ENCODE results near the gene NDE1. TPM values are rescaled to one million over a fixed set of nuclear protein-coding genes. Genes with fewer than 3 reads are reported as not detected.
"Not testable (repeated sequence)": the region's sequence is repeated elsewhere in the genome, so short reads cannot be mapped to it uniquely, and the experiment has no call there.

NDE1 gene
- total RNA-seq, 1 donor from 2014 or later, result 12.5 TPM

DNA sequence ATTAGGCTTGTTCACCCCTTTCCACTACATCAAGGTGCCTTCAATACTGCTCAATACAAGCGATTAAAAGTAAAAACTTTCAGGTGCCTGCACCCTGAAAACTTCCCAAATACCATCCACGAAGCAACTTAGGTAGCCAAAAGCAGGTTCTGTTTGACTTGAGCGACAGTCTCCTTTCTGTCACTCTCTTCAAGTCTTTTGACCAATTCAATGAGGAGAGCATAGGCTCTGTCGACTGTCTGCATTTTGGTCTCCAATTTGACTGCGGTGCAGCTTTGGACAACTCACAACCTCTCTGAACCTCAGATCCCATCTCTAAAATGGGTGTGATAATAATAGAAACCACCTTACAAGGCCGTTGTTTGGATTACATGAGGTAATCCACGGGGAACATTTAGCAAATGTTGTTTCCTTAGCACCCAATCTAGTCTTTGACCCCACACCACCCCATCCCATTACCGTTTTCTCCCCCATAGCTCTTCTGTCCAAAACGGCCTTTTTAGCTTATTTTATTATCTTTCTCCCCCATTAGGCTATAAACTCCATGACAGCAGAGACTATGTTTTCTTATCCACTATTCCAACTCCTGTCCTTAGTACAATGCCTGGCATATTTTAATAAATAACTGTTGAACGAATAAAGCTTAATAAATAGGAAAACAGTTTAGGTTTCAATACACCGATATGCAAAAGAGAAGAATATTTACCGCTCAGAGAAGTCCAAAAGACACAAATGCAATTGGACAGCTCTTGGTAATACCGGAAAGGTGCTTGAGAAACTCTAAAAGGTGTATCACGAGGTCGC, 8.1 kb upstream of the NDE1 start:
- Histone ChIP-seq H3K27ac (ENCODE audit: low read depth, low read length) (peak overlapping the region; percentile 99), H3K27me3 (ENCODE audit: control insufficient read depth in 3 of 3, insufficient read depth in 3 of 3, low read length in 3 of 3) (no peaks in the 10 kb centered on the region), H3K4me1 (ENCODE audit: control insufficient read depth in 3 of 3, insufficient read depth in 3 of 3, low read length in 3 of 3) (peaks cover 13 to 25% (median 22%) of the 10 kb centered on the region in 3 donors)

DNA sequence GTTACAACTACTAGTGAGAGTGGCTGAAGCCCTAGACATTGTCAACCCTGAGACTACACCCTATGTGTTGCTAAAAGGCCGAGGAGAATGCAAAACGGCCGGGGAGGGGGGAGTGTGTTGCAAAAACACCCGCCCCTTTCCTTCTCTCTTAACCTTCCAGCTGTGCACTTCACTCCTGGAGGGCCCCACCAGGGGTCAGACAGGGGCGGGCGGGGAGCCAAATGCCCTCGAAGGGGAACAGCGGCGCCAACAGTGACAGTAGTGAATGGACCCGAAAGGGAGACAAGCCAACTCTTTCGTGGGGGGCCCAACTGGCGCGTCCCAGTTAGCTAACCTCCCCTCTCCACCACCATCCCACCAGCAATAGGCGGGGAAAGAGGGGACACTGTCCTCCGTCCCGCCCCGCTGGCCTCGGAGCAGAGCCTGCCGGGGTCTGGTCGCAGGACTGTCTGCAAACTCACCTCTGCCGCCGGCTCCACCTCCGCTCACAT, 7.4 kb upstream of the NDE1 start:
- Histone ChIP-seq H3K4me1 (ENCODE audit: control insufficient read depth in 3 of 3, insufficient read depth in 3 of 3, low read length in 3 of 3) (peaks cover 13 to 25% (median 22%) of the 10 kb centered on the region in 3 donors), H3K27ac (ENCODE audit: low read depth, low read length) (peak overlapping the region; percentile 99), H3K27me3 (ENCODE audit: control insufficient read depth in 3 of 3, insufficient read depth in 3 of 3, low read length in 3 of 3) (no peaks in the 10 kb centered on the region), H3K36me3 (ENCODE audit: control insufficient read depth in 3 of 3, insufficient read depth in 3 of 3, low read length in 3 of 3) (peaks cover 5 to 15% (median 9%) of the 10 kb centered on the region in 3 donors), H3K9me3 (ENCODE audit: control insufficient read depth in 3 of 3, low read length in 3 of 3) (no peaks in the 10 kb centered on the region), H3K9ac (ENCODE audit: low read depth in 1 of 3, low read length in 3 of 3) (peak overlapping the region; percentile 79 to 96 (median 94)), H3K4me3 (ENCODE audit: low read length in 3 of 3) (peak overlapping the region; percentile 70 to 92 (median 87))

More for the DNA sequence above, 8.1 kb upstream of the NDE1 start:
- Histone ChIP-seq H3K9ac (ENCODE audit: low read depth in 1 of 3, low read length in 3 of 3) (peak overlapping the region; percentile 79 to 96 (median 94)), H3K4me3 (ENCODE audit: low read length in 3 of 3) (peak overlapping the region; percentile 70 to 92 (median 87)), H3K9me3 (ENCODE audit: control insufficient read depth in 3 of 3, low read length in 3 of 3) (no peaks in the 10 kb centered on the region), H3K36me3 (ENCODE audit: control insufficient read depth in 3 of 3, insufficient read depth in 3 of 3, low read length in 3 of 3) (peaks cover 12 to 22% (median 16%) of the 10 kb centered on the region in 3 donors)

DNA sequence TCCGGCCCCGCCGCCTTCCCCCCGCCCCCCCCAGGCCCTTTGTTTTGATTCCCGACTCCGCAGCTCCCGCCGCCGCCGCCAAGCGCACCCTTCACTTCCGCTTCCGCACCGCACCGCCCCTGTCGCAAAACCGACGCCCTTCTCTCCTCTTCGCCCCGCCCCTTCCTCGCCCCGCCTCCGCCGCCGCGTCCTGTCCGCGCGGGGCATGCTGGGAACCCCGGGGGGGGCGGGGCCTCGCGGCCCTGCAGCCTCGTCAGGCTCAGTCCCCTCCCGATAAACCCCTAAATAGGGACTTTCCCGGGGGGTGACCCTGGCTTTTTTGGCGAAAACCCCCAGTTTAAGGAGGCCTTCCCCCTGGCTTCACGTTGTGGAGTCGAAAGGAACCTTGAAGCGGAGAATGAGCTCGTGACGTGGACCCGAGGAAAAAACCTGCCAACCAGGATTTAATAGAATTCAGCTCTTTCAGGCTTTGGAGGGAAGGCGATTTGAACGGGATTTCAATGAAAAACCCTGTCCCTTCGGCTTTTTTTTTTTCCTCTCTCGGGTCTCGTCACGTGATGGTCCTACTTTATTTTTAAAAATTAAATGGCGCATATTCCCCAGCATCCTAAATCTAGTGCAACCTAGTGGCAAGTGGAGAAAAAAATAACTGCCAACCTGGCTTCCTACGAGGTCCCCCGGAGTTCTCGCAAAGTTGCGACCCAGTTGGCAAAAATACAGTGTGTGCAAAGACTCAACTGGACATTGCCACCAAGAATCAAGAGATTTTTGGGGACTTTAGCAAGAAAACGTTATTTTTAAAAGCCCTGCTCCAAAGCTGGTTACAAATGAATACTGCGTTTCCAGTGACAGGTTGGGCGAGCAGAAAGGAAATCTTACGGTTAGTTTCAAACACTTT, 6.7 kb upstream of the NDE1 start, which contains the start of gene MARF1:
Gene MARF1 (minus strand): TSS at position 107 of the 898 bp plus-strand sequence. CDS start 3,921 bp downstream, outside the sequence.
- Histone ChIP-seq H3K4me3 (ENCODE audit: low read length in 3 of 3) (peak within 1 kb of the TSS; percentile 87 to 98 (median 97)), H3K27me3 (ENCODE audit: control insufficient read depth in 3 of 3, insufficient read depth in 3 of 3, low read length in 3 of 3) (no peaks in the 10 kb centered on the region), H3K27ac (ENCODE audit: low read depth, low read length) (peak within 1 kb of the TSS; percentile 99), H3K4me1 (ENCODE audit: control insufficient read depth in 3 of 3, insufficient read depth in 3 of 3, low read length in 3 of 3) (peaks cover 13 to 25% (median 22%) of the 10 kb centered on the region in 3 donors), H3K9ac (ENCODE audit: low read depth in 1 of 3, low read length in 3 of 3) (peak within 1 kb of the TSS; percentile 99 to 100 (median 100)), H3K9me3 (ENCODE audit: control insufficient read depth in 3 of 3, low read length in 3 of 3) (no peaks in the 10 kb centered on the region), H3K36me3 (ENCODE audit: control insufficient read depth in 3 of 3, insufficient read depth in 3 of 3, low read length in 3 of 3) (peaks cover 0 to 9% (median 6%) of the 10 kb centered on the region in 3 donors)

DNA sequence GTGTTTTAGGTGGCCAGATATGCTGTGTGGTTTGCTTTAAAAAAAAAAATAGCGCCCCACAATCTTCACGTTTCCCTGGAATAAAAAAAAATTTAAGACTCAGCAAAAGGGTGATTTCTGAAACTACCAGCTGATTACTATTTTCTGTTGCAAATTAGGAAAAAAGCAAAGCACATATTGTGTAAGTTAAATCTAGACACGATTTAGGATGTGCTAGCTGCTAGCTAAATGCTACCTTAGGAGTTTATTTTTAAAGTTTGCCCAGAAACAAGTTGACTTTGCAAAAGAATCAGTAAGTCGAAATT, 6.1 kb upstream of the NDE1 start:
- H3K4me3 ChIP-seq (ENCODE audit: low read length in 3 of 3), result peak overlapping the region; percentile 87 to 98 (median 97)

DNA sequence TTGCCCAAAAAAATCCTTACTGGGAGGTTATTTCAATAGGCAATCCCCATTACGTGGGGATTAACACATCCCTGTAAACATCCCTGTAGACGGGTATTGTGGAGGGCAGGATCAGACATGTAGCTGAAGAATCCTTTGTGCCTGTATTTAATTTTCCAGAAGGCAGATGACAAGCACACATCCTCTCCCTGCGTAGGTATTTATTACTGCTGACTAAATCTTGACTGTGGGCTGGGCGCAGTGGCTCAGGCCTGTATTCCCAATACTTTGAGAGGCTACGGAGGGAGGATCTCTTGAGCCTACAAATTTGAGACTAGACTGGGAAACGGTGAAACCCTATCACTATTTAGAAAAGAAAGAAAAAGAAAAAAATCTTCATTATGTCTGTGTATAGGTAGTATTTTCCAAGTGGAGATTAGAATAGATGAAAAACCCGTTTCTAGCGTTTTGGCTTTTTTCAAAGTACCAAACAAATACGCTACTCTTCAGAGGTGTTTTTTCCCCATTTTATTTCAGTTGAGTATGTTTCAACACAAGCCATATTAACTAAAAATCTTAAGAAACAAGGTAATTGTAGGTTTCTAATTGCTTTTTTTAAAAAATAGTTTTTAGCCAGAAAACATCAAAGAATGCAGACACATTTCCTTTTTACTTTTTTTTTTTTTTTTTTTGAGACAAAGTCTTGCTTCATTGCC, 5.6 kb upstream of the NDE1 start:
- Histone ChIP-seq H3K9ac (ENCODE audit: low read depth in 1 of 3, low read length in 3 of 3) (peak overlapping the region in 1 of 3 donors; percentile 99), H3K4me3 (ENCODE audit: low read length in 3 of 3) (peak overlapping the region in 1 of 3 donors; percentile 98), H3K27me3 (ENCODE audit: control insufficient read depth in 3 of 3, insufficient read depth in 3 of 3, low read length in 3 of 3) (no peaks in the 10 kb centered on the region), H3K9me3 (ENCODE audit: control insufficient read depth in 3 of 3, low read length in 3 of 3) (no peaks in the 10 kb centered on the region), H3K36me3 (ENCODE audit: control insufficient read depth in 3 of 3, insufficient read depth in 3 of 3, low read length in 3 of 3) (no peaks in the 10 kb centered on the region), H3K27ac (ENCODE audit: low read depth, low read length) (peak overlapping the region; percentile 99), H3K4me1 (ENCODE audit: control insufficient read depth in 3 of 3, insufficient read depth in 3 of 3, low read length in 3 of 3) (peaks cover 16 to 28% (median 23%) of the 10 kb centered on the region in 3 donors)

More for the DNA sequence above, 6.1 kb upstream of the NDE1 start:
- Histone ChIP-seq H3K9ac (ENCODE audit: low read depth in 1 of 3, low read length in 3 of 3) (peak overlapping the region; percentile 99 to 100 (median 100)), H3K27ac (ENCODE audit: low read depth, low read length) (peak overlapping the region; percentile 99), H3K36me3 (ENCODE audit: control insufficient read depth in 3 of 3, insufficient read depth in 3 of 3, low read length in 3 of 3) (peaks cover 0 to 3% (median 3%) of the 10 kb centered on the region in 3 donors), H3K9me3 (ENCODE audit: control insufficient read depth in 3 of 3, low read length in 3 of 3) (no peaks in the 10 kb centered on the region), H3K27me3 (ENCODE audit: control insufficient read depth in 3 of 3, insufficient read depth in 3 of 3, low read length in 3 of 3) (no peaks in the 10 kb centered on the region), H3K4me1 (ENCODE audit: control insufficient read depth in 3 of 3, insufficient read depth in 3 of 3, low read length in 3 of 3) (peaks cover 13 to 25% (median 22%) of the 10 kb centered on the region in 3 donors)

DNA sequence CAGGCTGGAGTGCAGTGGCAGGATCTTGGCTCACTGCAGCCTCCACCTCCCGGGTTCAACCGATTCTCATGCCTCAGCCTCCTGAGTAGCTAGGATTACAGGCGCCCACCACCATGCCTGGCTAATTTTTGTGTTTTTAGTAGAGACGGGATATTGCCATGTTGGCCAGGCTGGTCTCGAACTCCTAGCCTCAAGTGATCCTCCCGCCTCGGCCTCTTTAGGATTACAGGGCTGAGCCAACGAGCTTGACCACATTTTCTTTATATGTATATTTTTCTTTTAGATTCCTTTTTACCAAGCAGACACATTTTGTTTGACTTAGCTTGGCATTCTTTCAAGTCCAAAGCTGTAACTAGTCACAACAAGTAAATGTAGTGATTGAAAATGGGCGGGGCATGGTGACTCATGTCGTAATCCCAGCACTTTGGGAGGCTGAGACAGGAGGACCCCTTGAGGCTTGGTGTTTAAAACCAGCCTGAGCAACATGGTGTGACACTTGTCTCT, 5.0 kb upstream of the NDE1 start:
- peaks cover 20 to 32% (median 26%) of the 10 kb centered on the region in 3 donors for H3K4me1 ChIP-seq (ENCODE audit: control insufficient read depth in 3 of 3, insufficient read depth in 3 of 3, low read length in 3 of 3)
- not testable (repeated sequence) for H3K9ac ChIP-seq (ENCODE audit: low read depth in 1 of 3, low read length in 3 of 3); H3K36me3 ChIP-seq (ENCODE audit: control insufficient read depth in 3 of 3, insufficient read depth in 3 of 3, low read length in 3 of 3); H3K27me3 ChIP-seq (ENCODE audit: control insufficient read depth in 3 of 3, insufficient read depth in 3 of 3, low read length in 3 of 3); H3K4me3 ChIP-seq (ENCODE audit: low read length in 3 of 3); H3K27ac ChIP-seq (ENCODE audit: low read depth, low read length); H3K9me3 ChIP-seq (ENCODE audit: control insufficient read depth in 3 of 3, low read length in 3 of 3)

DNA sequence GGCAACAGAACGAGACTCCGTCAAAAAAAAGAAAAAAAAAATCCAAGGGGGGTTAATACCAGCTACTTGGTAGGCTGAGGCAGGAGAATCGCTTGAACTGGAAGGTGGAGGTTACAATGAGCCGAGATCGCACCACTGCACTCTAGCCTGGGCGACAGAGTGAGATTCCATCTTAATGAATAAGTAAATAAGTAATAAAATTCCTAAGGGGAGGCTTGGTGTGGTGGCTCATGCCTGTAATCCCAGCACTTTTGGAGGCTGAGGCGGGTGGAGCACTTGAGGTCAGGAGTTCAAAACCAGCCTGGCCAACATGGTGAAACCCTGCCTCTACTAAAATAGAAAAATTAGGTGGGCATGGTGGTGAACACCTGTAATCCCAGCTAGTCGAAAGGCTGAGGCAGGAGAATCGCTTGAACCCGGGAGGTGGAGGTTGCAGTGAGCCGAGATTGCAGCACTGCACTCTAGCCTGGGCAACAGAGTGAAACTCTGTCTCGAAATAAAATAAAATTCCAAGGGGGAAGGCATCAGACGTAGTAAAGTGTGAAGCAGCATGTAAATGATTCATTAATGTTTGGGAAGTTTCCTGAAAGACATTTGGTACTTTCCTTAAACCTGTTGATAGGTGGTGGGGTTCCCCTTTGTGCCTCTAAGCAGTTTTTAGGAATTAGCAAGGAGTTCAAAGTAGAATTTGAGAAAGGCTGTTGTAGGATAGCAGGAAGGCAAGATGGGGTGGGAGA, 3.3 kb upstream of the NDE1 start:
- H3K4me3 ChIP-seq (ENCODE audit: low read length in 3 of 3); H3K27ac ChIP-seq (ENCODE audit: low read depth, low read length); H3K27me3 ChIP-seq (ENCODE audit: control insufficient read depth in 3 of 3, insufficient read depth in 3 of 3, low read length in 3 of 3); H3K36me3 ChIP-seq (ENCODE audit: control insufficient read depth in 3 of 3, insufficient read depth in 3 of 3, low read length in 3 of 3); H3K9me3 ChIP-seq (ENCODE audit: control insufficient read depth in 3 of 3, low read length in 3 of 3); H3K9ac ChIP-seq (ENCODE audit: low read depth in 1 of 3, low read length in 3 of 3): not testable (repeated sequence)
- peaks cover 22 to 25% (median 24%) of the 10 kb centered on the region in 3 donors for H3K4me1 ChIP-seq (ENCODE audit: control insufficient read depth in 3 of 3, insufficient read depth in 3 of 3, low read length in 3 of 3)

DNA sequence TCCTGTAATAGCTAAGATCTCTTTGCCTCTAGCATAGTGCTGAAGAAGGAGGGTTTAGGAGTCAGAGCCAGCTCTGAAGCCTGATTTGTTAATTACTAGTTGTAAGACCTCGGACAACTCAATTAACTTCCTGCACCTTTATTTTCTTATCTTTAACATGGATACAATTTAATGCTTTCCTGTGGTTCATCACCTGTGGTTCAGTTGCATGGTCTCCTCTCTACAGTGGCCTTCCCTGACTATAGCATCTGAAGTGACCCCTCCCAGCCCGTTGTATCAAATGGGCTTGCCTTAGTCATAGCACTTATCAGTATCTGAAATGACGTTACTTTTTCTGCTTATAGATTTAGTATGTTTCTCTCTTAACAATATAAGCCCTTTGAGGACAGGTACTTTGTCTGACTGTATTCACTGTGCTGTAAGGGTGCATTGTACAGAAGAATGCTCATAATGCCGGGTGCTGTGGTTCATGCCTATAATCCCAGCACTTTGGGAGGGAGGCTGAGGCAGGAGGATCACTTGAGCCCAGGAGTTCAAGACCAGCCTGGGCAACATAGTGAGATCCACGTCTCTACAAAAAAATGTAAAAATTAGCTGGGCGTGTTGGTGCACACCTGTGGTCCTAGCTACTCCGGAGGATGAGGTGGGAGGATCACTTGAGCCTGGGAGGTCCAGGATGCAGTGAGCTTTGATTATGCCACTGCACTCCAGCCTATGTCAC, 2.6 kb upstream of the NDE1 start:
- H3K27ac ChIP-seq (ENCODE audit: low read depth, low read length), result no peak overlapping the region
- peaks cover 16 to 20% (median 18%) of the 10 kb centered on the region in 3 donors for H3K4me1 ChIP-seq (ENCODE audit: control insufficient read depth in 3 of 3, insufficient read depth in 3 of 3, low read length in 3 of 3)
- no peak overlapping the region for H3K4me3 ChIP-seq (ENCODE audit: low read length in 3 of 3)

More for the DNA sequence above, 2.6 kb upstream of the NDE1 start:
- Histone ChIP-seq H3K9ac (ENCODE audit: low read depth in 1 of 3, low read length in 3 of 3) (no peak overlapping the region), H3K36me3 (ENCODE audit: control insufficient read depth in 3 of 3, insufficient read depth in 3 of 3, low read length in 3 of 3) (peaks cover 2 to 3% (median 2%) of the 10 kb centered on the region in 3 donors), H3K9me3 (ENCODE audit: control insufficient read depth in 3 of 3, low read length in 3 of 3) (no peaks in the 10 kb centered on the region), H3K27me3 (ENCODE audit: control insufficient read depth in 3 of 3, insufficient read depth in 3 of 3, low read length in 3 of 3) (no peaks in the 10 kb centered on the region)

Measured in skeletal muscle tissue (tissue), 4 donors.